Trophoblast cell (in vitro differentiated cells and primary cell): Measurements from ENCODE around the gene TBCK.

Experiments
- DNase-seq, 2 donors: peaks; one replicate each; pipeline ENCODE4 v3.0.0-alpha.2; 2016
- H2AFZ ChIP-seq: 2 replicates; pipeline ENCODE4 v1.6.1; 2013; ENCODE audit warnings: low read length, moderate library complexity, mild to moderate bottlenecking; ENCODE audit not compliant: insufficient read depth, poor library complexity
- H2AK5ac ChIP-seq: 2 replicates; pipeline ENCODE4 v1.6.1; 2013; ENCODE audit warnings: mild to moderate bottlenecking, low read length
- H2BK120ac ChIP-seq: 2 replicates; pipeline ENCODE4 v1.6.1; 2013; ENCODE audit warnings: low read length, mild to moderate bottlenecking, moderate library complexity; ENCODE audit not compliant: insufficient read depth, poor library complexity
- H2BK12ac ChIP-seq: 2 replicates; pipeline ENCODE4 v1.6.1; 2013; ENCODE audit warnings: mild to moderate bottlenecking, low read length, moderate library complexity
- H2BK5ac ChIP-seq: 2 replicates; pipeline ENCODE4 v1.6.1; 2013; ENCODE audit warnings: low read length, low read depth, moderate library complexity, mild to moderate bottlenecking; ENCODE audit not compliant: poor library complexity
- H3K14ac ChIP-seq: 2 replicates; pipeline ENCODE4 v1.6.1; 2013; ENCODE audit warnings: mild to moderate bottlenecking, low read length
- H3K18ac ChIP-seq: 2 replicates; pipeline ENCODE4 v1.6.1; 2013; ENCODE audit warnings: mild to moderate bottlenecking, low read length
- H3K23ac ChIP-seq: 2 replicates; pipeline ENCODE4 v1.6.1; 2013; ENCODE audit warnings: low read length
- H3K27ac ChIP-seq: 2 replicates; pipeline ENCODE4 v1.5.1; 2013; ENCODE audit warnings: low read depth, mild to moderate bottlenecking, inconsistent platforms, low read length, moderate library complexity
- H3K27me3 ChIP-seq: 2 replicates; pipeline ENCODE4 v1.6.1; 2013; ENCODE audit warnings: inconsistent platforms, mild to moderate bottlenecking, low read length, moderate library complexity; ENCODE audit not compliant: insufficient read depth
- H3K36me3 ChIP-seq, 2 experiments: 1 replicate in 1 of 2; 2 replicates in 1 of 2; pipeline ENCODE4 v1.6.1; 2013; ENCODE audit warnings: low read length in 2 of 2, mild to moderate bottlenecking in 2 of 2, moderate library complexity in 1 of 2; ENCODE audit not compliant: insufficient read depth in 2 of 2, control insufficient read depth in 1 of 2
- H3K4ac ChIP-seq: 2 replicates; pipeline ENCODE4 v1.6.1; 2013; ENCODE audit warnings: low read depth, mild to moderate bottlenecking, low read length, moderate library complexity
- H3K4me1 ChIP-seq, 2 experiments: 1 replicate in 1 of 2; 2 replicates in 1 of 2; pipeline ENCODE4 v1.6.1; 2013; ENCODE audit warnings: low read length in 2 of 2, mild to moderate bottlenecking in 2 of 2, moderate library complexity in 1 of 2; ENCODE audit not compliant: insufficient read depth in 2 of 2, control insufficient read depth in 1 of 2
- H3K4me2 ChIP-seq: 2 replicates; pipeline ENCODE4 v1.6.1; 2013; ENCODE audit warnings: inconsistent platforms, mild to moderate bottlenecking, low read length, moderate library complexity
- H3K4me3 ChIP-seq: 2 replicates; pipeline ENCODE4 v1.5.1; 2013; ENCODE audit warnings: mild to moderate bottlenecking, low read depth, low read length, inconsistent platforms
- H3K79me1 ChIP-seq: one replicate; pipeline ENCODE4 v1.6.1; 2013; ENCODE audit warnings: low read length
- H3K79me2 ChIP-seq: 2 replicates; pipeline ENCODE4 v1.6.1; 2013; ENCODE audit warnings: low read length, mild to moderate bottlenecking; ENCODE audit not compliant: control insufficient read depth, insufficient read depth, poor library complexity
- H3K9ac ChIP-seq: 2 replicates; pipeline ENCODE4 v1.6.1; 2013; ENCODE audit warnings: mild to moderate bottlenecking, low read length
- H3K9me3 ChIP-seq: 2 replicates; pipeline ENCODE4 v1.6.1; 2013; ENCODE audit warnings: low read depth, mild to moderate bottlenecking, control low read depth, inconsistent platforms, low read length; ENCODE audit not compliant: insufficient read depth
- H4K12ac ChIP-seq: 2 replicates; pipeline ENCODE4 v1.6.1; 2013; ENCODE audit warnings: low read depth, mild to moderate bottlenecking, low read length, moderate library complexity
- H4K8ac ChIP-seq: 2 replicates; pipeline ENCODE4 v1.6.1; 2013; ENCODE audit warnings: low read depth, mild to moderate bottlenecking, low read length, moderate library complexity
- H4K91ac ChIP-seq: one replicate; pipeline ENCODE4 v1.6.1; 2013; ENCODE audit warnings: low read depth, mild to moderate bottlenecking, low read length, moderate library complexity
- WGBS: extraction: QIAGEN DNeasy Blood & Tissue Kit; methylation state at CpG from one replicate; pipeline ENCODE4 v1.1.7; 2013; ENCODE audit warnings: missing lambda C conversion rate; ENCODE audit not compliant: insufficient read length, insufficient coverage; ENCODE audit errors: extremely low coverage; 5-methylcytosine and 5-hydroxymethylcytosine counted together

TBCK gene

DNA sequence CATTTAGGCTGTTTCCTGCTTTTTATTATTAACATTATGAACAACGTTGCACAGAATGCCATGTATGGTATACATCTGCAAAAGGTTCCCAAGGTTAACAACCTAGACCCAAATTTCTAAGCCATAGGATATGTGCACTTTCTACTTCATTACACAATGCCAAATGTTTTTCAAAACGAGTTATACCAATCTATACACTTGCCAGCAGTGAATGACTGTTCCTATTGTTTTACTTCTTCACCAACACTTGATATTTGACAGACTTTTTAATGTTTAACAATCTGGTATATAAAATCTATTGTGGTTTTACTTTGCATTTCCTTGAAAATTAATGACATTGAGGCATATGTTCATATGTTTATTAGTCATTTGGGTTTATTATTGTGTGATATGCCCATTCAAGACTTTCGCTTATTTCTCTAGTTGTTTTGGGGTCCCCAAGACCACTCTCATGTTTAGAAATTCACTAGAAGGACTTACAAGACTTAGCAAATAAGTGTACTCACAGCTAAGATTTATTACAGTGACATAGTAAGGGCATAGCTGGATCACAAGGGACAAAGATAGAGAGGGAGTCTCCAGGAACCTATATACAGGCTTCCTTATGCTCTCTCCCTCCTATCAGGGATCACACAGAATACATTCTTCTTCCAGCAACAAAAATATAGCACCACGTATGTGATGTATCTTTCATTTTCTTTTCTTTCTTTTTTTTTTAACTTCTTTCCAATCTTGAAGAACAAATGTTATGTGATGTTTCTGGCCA, 62.5 kb downstream of the TBCK start:
- Histone ChIP-seq H3K27me3 (no peaks in the 10 kb centered on the region), H3K14ac (no peak overlapping the region), H3K9ac (no peak overlapping the region), H3K4me2 (no peak overlapping the region), H3K18ac (no peak overlapping the region), H3K79me2 (no peaks in the 10 kb centered on the region), H3K4ac (no peak overlapping the region), H3K9me3 (peaks cover 2% of the 10 kb centered on the region), H2BK12ac (no peak overlapping the region), H3K4me3 (no peak overlapping the region), H3K36me3 (peaks cover 10 to 12% of the 10 kb centered on the region in 2 experiments), H2AFZ (no peak overlapping the region), H2AK5ac (no peak overlapping the region), H4K91ac (no peak overlapping the region), H3K79me1 (no peaks in the 10 kb centered on the region), H2BK120ac (no peak overlapping the region), H3K27ac (no peak overlapping the region), H4K8ac (no peak overlapping the region), H3K23ac (no peak overlapping the region), H3K4me1 (no peaks in the 10 kb centered on the region), H2BK5ac (no peak overlapping the region), H4K12ac (no peak overlapping the region)
- DNase-seq = no peak
- no CpG with 5 or more reads among the region's 4 CpGs for WGBS

DNA sequence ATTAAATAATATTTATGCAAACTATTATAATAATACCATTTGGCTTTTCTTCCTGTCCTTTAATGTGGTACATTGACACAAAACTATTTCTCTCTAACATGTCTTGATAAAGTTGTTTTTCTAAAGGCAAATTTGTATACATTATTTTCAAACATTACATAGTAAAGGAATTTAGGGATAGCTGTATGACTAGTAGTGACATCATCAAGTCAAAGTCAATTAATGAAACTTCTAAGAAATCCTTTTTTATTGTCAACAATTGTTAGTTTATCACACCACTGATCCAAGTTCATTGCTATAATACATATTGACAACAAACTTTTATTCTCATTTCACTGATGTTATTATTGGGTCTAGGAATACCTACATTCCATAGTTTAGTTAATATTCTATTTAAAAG, 68.4 kb downstream of the TBCK start:
- H2BK120ac ChIP-seq = no peak overlapping the region
- peaks cover 0 to 2% of the 10 kb centered on the region in 2 experiments for H3K36me3 ChIP-seq
- no peak overlapping the region for H3K14ac ChIP-seq
- no peak overlapping the region for H3K4me3 ChIP-seq
- H4K8ac ChIP-seq = no peak overlapping the region
- H3K4me2 ChIP-seq = no peak overlapping the region
- H3K18ac ChIP-seq = no peak overlapping the region
- no peaks in the 10 kb centered on the region for H3K9me3 ChIP-seq
- no peak overlapping the region for H4K91ac ChIP-seq
- H4K12ac ChIP-seq = no peak overlapping the region
- H3K27ac ChIP-seq = no peak overlapping the region
- H3K27me3 ChIP-seq = no peaks in the 10 kb centered on the region
- no peak overlapping the region for H3K9ac ChIP-seq
- H2BK12ac ChIP-seq = no peak overlapping the region
- H3K79me2 ChIP-seq = no peaks in the 10 kb centered on the region
- H3K4me1 ChIP-seq = peaks cover 2% of the 10 kb centered on the region in 2 experiments
- no peak overlapping the region for H3K4ac ChIP-seq
- DNase-seq = no peak
- H2AK5ac ChIP-seq = no peak overlapping the region
- H2AFZ ChIP-seq = no peak overlapping the region
- H2BK5ac ChIP-seq = no peak overlapping the region
- peaks cover 4% of the 10 kb centered on the region for H3K79me1 ChIP-seq
- H3K23ac ChIP-seq = no peak overlapping the region

DNA sequence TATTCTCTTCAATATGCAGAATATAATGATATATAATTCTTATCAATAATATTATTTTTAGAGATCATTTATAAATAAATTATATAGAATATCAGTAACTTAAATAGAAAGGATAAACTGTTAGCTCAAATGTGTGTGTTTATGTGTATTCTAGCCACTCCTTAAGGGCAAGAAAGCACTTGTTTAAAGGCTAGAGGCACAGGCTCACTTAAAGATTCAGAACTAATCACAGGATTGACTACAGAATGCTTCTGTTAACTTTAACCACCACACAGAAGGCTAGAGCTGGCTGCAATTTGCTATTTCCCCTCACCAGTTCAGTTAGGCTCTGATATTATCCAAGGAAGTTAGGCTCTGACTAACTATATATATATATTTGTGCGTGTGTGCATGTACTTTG, 69.6 kb downstream of the TBCK start:
- Histone ChIP-seq H3K4me1 (peaks cover 2% of the 10 kb centered on the region in 2 experiments), H3K27me3 (no peaks in the 10 kb centered on the region), H3K23ac (no peak overlapping the region), H3K27ac (peak overlapping the region; percentile 17), H3K18ac (no peak overlapping the region), H3K79me1 (peaks cover 4% of the 10 kb centered on the region), H2BK5ac (no peak overlapping the region), H2AFZ (no peak overlapping the region), H3K9me3 (no peaks in the 10 kb centered on the region), H4K91ac (no peak overlapping the region), H4K8ac (no peak overlapping the region), H3K4me2 (no peak overlapping the region), H2BK12ac (no peak overlapping the region), H4K12ac (no peak overlapping the region), H3K14ac (no peak overlapping the region), H3K4me3 (no peak overlapping the region), H3K9ac (no peak overlapping the region), H2AK5ac (no peak overlapping the region), H3K79me2 (no peaks in the 10 kb centered on the region), H3K4ac (no peak overlapping the region), H2BK120ac (no peak overlapping the region), H3K36me3 (peaks cover 0 to 2% of the 10 kb centered on the region in 2 experiments)
- no peak for DNase-seq
- no CpG with 5 or more reads among the region's 1 CpG for WGBS

DNA sequence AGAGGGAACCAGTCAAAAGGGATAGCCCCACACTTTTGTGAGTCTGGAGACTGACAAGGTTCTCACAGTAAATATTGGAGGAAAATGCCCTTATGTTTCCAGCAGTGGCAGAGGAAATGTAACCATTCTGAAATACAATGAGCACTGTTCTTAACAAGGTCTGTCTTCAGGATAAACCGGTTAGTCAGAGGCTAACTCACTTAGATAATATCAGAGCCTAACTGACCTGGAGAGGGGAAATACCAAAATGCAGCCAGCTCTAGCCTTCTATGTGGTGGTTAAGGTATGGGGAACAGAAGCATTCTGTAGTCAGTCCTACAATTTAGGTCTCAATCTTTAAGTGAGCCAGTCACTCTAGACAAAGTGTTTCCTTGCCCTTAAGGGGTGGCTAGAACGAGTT, 70.8 kb downstream of the TBCK start:
- no peak overlapping the region for H3K14ac ChIP-seq
- H2BK12ac ChIP-seq = no peak overlapping the region
- H3K79me2 ChIP-seq = no peaks in the 10 kb centered on the region
- peak overlapping the region; percentile 95 for H3K27ac ChIP-seq
- peak overlapping the region; percentile 28 for H3K4me2 ChIP-seq
- H3K9me3 ChIP-seq = no peaks in the 10 kb centered on the region
- H3K4me1 ChIP-seq = peaks cover 2% of the 10 kb centered on the region in 2 experiments
- H2AFZ ChIP-seq = no peak overlapping the region
- H4K91ac ChIP-seq = peak overlapping the region; percentile 29
- peaks cover 4% of the 10 kb centered on the region for H3K79me1 ChIP-seq
- peaks cover 0 to 2% of the 10 kb centered on the region in 2 experiments for H3K36me3 ChIP-seq
- H4K12ac ChIP-seq = no peak overlapping the region
- no peak overlapping the region for H3K4ac ChIP-seq
- H3K9ac ChIP-seq = no peak overlapping the region
- peak; percentile 42 to 79 for DNase-seq
- H2BK5ac ChIP-seq = no peak overlapping the region
- H2AK5ac ChIP-seq = no peak overlapping the region
- no peaks in the 10 kb centered on the region for H3K27me3 ChIP-seq
- no peak overlapping the region for H3K23ac ChIP-seq
- no CpG with 5 or more reads among the region's 2 CpGs for WGBS
- H3K18ac ChIP-seq = no peak overlapping the region
- no peak overlapping the region for H3K4me3 ChIP-seq
- no peak overlapping the region for H2BK120ac ChIP-seq
- no peak overlapping the region for H4K8ac ChIP-seq
